HG02970 (cell line): ENCODE data around the gene ZIC5.

Experiments
- ATAC-seq: cut with Tn5 transposase; IDR thresholded peaks from one replicate; pipeline ENCODE4 v1.9.1; 2021; ENCODE audit warnings: mild to moderate bottlenecking, moderate library complexity, moderate number of reproducible peaks; ENCODE audit not compliant: unreplicated experiment, low FRiP score

Gene ZIC5

GRCh38 chr13:99988529-99989275, 17.1 kb upstream of the ZIC5 start:
- no peak for ATAC-seq

- no peak for ATAC-seq
These were observed 15.8 kb upstream of the ZIC5 start for GRCh38 chr13:99987154-99988019.

- ATAC-seq = no peak
These were observed 15.2 kb upstream of the ZIC5 start for GRCh38 chr13:99986741-99987140.

- no peak for ATAC-seq
These were observed 14.4 kb upstream of the ZIC5 start for GRCh38 chr13:99985886-99986527.

- ATAC-seq = no peak
These were observed 13.8 kb upstream of the ZIC5 start for GRCh38 chr13:99985241-99985874.

GRCh38 chr13:99984461-99985240, 13.1 kb upstream of the ZIC5 start:
- ATAC-seq = no peak

GRCh38 chr13:99983499-99984401, 12.2 kb upstream of the ZIC5 start:
- no peak for ATAC-seq

GRCh38 chr13:99982731-99983498, 11.3 kb upstream of the ZIC5 start:
- no peak for ATAC-seq

- no peak for ATAC-seq
These were observed 10.6 kb upstream of the ZIC5 start for GRCh38 chr13:99982036-99982730.

GRCh38 chr13:99981735-99982035, 10.1 kb upstream of the ZIC5 start, which contains the start of gene ZIC2:
ZIC2 (plus strand) TSS chr13:99981784; CDS start chr13:99982065, 281 bp downstream.
- ATAC-seq = no peak

GRCh38 chr13:99980824-99981734, 9.5 kb upstream of the ZIC5 start:
- no peak for ATAC-seq

GRCh38 chr13:99980201-99980823, 8.7 kb upstream of the ZIC5 start:
- peak; percentile 56 for ATAC-seq

- ATAC-seq = no peak
These were observed 8.1 kb upstream of the ZIC5 start for GRCh38 chr13:99979453-99980200.

GRCh38 chr13:99978799-99979452, 7.4 kb upstream of the ZIC5 start:
- ATAC-seq = no peak
